GM23338 (cell line): ENCODE results near the gene RYR3. TPM values are rescaled to one million over a fixed set of nuclear protein-coding genes. Genes with fewer than 3 reads are reported as not detected.

Source experiments
- ATAC-seq: fragments of 200-7000 bp; cut with Tn5 transposase; 3 replicates; pipeline ENCODE4 v1.9.1; 2020
- DNase-seq: peaks from one replicate; pipeline ENCODE4 v3.0.0-alpha.2; 2015; ENCODE audit warnings: low spot score
- H2AFZ ChIP-seq: fragments of 200-600 bp; sonication (generic); 2 replicates; pipeline ENCODE4 v1.8.0; 2016; ENCODE audit warnings: antibody characterized with exemption, mild to moderate bottlenecking, moderate library complexity
- H3F3A ChIP-seq: fragments of 200-600 bp; sonication (generic); replicated peaks from 2 replicates; pipeline ENCODE4 v1.8.0; 2017; ENCODE audit warnings: antibody characterized with exemption, mixed run types, low read depth
- H3K27ac ChIP-seq: fragments of 200-600 bp; sonication (generic); 2 replicates; pipeline ENCODE4 v1.6.1; 2016; ENCODE audit warnings: low read depth
- H3K27me3 ChIP-seq: fragments of 200-600 bp; sonication (generic); 2 replicates; pipeline ENCODE4 v1.8.0; 2016; ENCODE audit warnings: mild to moderate bottlenecking, mixed run types, moderate library complexity; ENCODE audit not compliant: insufficient read depth
- H3K36me3 ChIP-seq: fragments of 200-600 bp; sonication (generic); 2 replicates; pipeline ENCODE4 v1.8.0; 2016; ENCODE audit warnings: mild to moderate bottlenecking; ENCODE audit not compliant: insufficient read depth
- H3K4me1 ChIP-seq: fragments of 200-600 bp; sonication (generic); 2 replicates; pipeline ENCODE4 v1.8.0; 2016; ENCODE audit warnings: mild to moderate bottlenecking, moderate library complexity; ENCODE audit not compliant: insufficient read depth
- H3K4me2 ChIP-seq: fragments of 200-600 bp; sonication (generic); 2 replicates; pipeline ENCODE4 v1.7.1; 2017; ENCODE audit warnings: mixed run types
- H3K4me3 ChIP-seq: fragments of 200-600 bp; sonication (generic); 2 replicates; pipeline ENCODE4 v1.6.1; 2016; ENCODE audit warnings: mixed run types
- H3K79me2 ChIP-seq: fragments of 200-600 bp; sonication (generic); replicated peaks from 2 replicates; pipeline ENCODE4 v1.8.0; 2017; ENCODE audit warnings: mild to moderate bottlenecking; ENCODE audit not compliant: insufficient read depth
- H3K9me2 ChIP-seq: fragments of 200-600 bp; sonication (generic); 2 replicates; pipeline ENCODE4 v1.8.0; 2017; ENCODE audit not compliant: insufficient read depth
- H4K20me1 ChIP-seq: fragments of 200-600 bp; sonication (generic); replicated peaks from 2 replicates; pipeline ENCODE4 v1.8.0; 2017; ENCODE audit warnings: mild to moderate bottlenecking; ENCODE audit not compliant: insufficient read depth
- H3K27ac Mint-ChIP-seq: 2 replicates; pipeline ENCODE4 v1.8.0; 2020; ENCODE audit warnings: inconsistent platforms, mild to moderate bottlenecking, moderate library complexity, mixed read lengths
- H3K27me3 Mint-ChIP-seq: 3 replicates; pipeline ENCODE4 v1.8.0; 2022; ENCODE audit warnings: low read depth, mild to moderate bottlenecking, moderate library complexity, mixed read lengths, inconsistent platforms; ENCODE audit not compliant: insufficient read depth, poor library complexity
- H3K36me3 Mint-ChIP-seq: 3 replicates; pipeline ENCODE4 v1.8.0; 2021; ENCODE audit warnings: low read depth, mild to moderate bottlenecking, inconsistent platforms, moderate library complexity, mixed read lengths
- H3K4me1 Mint-ChIP-seq: 3 replicates; pipeline ENCODE4 v1.8.0; 2020; ENCODE audit warnings: mild to moderate bottlenecking, inconsistent platforms, mixed read lengths
- H3K4me3 Mint-ChIP-seq: 3 replicates; pipeline ENCODE4 v1.8.0; 2021; ENCODE audit warnings: moderate library complexity, mild to moderate bottlenecking, inconsistent platforms, mixed read lengths
- H3K9me3 Mint-ChIP-seq: 3 replicates; pipeline ENCODE4 v1.8.0; 2020; ENCODE audit warnings: moderate library complexity, mild to moderate bottlenecking, inconsistent platforms, mixed read lengths
- CREB1 ChIP-seq: fragments of 250-450 bp; sonication (Bioruptor Pico); IDR thresholded peaks from 2 replicates; pipeline ENCODE4 v1.5.0; 2020; ENCODE audit warnings: low read depth, mild to moderate bottlenecking, moderate library complexity
- EZH2 ChIP-seq: fragments of 200-600 bp; sonication (generic); IDR thresholded peaks from one replicate; pipeline ENCODE4 v1.8.0; 2017; ENCODE audit warnings: antibody characterized with exemption, mild to moderate bottlenecking, low read depth; ENCODE audit not compliant: unreplicated experiment
- EZH2phosphoT487 ChIP-seq: fragments of 200-600 bp; sonication (generic); IDR thresholded peaks from one replicate; pipeline ENCODE4 v1.8.1; 2018; ENCODE audit warnings: antibody characterized with exemption; ENCODE audit not compliant: unreplicated experiment
- JUNB ChIP-seq: IDR thresholded peaks from one replicate; pipeline ENCODE4 v1.6.1; 2016; ENCODE audit warnings: antibody characterized with exemption; ENCODE audit not compliant: unreplicated experiment
- NANOG ChIP-seq: IDR thresholded peaks from 2 replicates; pipeline ENCODE4 v1.6.1; 2016; ENCODE audit warnings: antibody characterized with exemption, borderline replicate concordance
- POLR2AphosphoS5 ChIP-seq: IDR thresholded peaks from 2 replicates; pipeline ENCODE4 v1.6.1; 2016; ENCODE audit warnings: antibody characterized with exemption, low read depth
- REST ChIP-seq: IDR thresholded peaks from one replicate; pipeline ENCODE4 v1.6.1; 2018; ENCODE audit warnings: antibody characterized with exemption; ENCODE audit not compliant: unreplicated experiment
- ZNF114 ChIP-seq: fragments of 250-450 bp; sonication (Bioruptor Pico); IDR thresholded peaks from 2 replicates; pipeline ENCODE4 v1.5.0; 2020; ENCODE audit warnings: mild to moderate bottlenecking, moderate library complexity
- ZNF462 ChIP-seq: fragments of 250-450 bp; sonication (Bioruptor Pico); IDR thresholded peaks from 2 replicates; pipeline ENCODE4 v1.5.0; 2020; ENCODE audit warnings: mild to moderate bottlenecking, moderate library complexity
- polyA plus RNA-seq: library from polyadenylated mRNA; unstranded; fragments of >200 nt; fragmentation: Nextera tagmentation; extraction: Ambion mirVana; gene quantifications from 2 replicates; pipeline ENCODE4 v1.2.1, GENCODE V29; 2016
- total RNA-seq: library from RNA; depleted of rRNA; stranded (reverse); fragments of >200 nt; shearing (Covaris generic); gene quantifications from 2 replicates; pipeline ENCODE4 v1.2.3, GENCODE V29; 2014

RYR3 gene
- total and polyA plus RNA-seq, 2 experiments from 2014 or later, result 1.1 to 1.2 TPM

DNA sequence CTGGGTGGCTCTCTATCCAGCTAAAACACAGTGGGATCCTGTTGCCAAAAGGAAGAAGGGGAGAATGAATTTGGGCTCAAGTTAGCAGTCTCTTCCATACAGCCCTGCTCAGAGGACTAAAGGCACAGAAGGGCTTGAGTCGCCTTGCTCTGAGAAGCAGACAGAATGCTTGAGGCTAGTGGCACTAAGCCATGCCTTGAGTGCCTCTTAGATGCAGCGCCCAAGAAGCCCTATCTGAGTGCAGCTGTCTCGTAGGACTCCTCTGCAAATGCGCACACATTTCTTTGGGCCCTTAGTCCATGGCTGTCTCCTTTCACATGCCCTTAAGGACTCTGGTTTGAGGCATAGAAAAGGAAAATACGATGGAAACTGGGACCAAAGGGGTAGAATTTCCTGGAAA is 446.2 kb downstream of the RYR3 start (continued):
- TF ChIP-seq ZNF462, result no peak
- TF ChIP-seq REST, result no peak
- TF ChIP-seq ZNF114, result no peak
- no peak for TF ChIP-seq EZH2

DNA sequence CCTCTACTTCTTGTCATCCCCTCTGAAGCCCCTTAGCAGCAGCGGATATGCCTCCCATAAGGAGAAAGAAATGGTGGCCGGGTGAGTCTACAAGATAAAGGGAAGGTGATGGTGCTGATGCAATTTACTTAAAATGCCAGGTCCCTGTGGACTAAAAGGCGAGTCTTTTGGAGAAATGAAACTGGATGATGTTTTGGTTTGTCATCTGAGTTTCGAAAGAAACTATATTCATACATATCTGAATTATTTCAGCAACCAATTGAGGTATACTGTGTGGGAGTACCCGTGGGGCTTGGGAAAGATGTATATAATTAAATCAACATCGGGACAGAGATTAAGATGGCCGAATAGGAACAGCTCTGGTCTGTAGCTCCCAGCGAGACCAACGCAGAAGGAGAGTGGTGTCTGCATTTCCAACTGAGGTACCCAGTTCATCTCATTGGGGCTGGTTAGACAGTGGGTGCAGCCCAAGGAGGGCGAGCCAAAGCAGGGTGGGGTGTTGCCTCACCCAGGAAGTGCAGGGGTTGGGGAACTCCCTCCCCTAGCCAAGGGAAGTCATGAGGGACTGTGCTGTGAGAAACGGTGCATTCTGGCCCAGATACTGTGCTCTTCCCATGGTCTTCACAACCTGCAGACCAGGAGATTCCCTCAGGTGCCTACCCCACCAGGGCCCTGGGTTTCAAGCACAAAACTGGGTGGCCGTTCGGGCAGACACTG is 446.9 kb downstream of the RYR3 start:
- Mint-ChIP-seq H3K36me3 (0 out of 3 replicates have a peak, but pooled peaks cover 5% of the 10 kb centered on the region), H3K27ac (no peak overlapping the region; the same call in 1 of the 2 replicates), H3K27me3 (peaks cover 3% of the 10 kb centered on the region), H3K9me3 (peaks cover 6% of the 10 kb centered on the region; the same call in 2 of the 3 replicates), H3K4me3 (no peak overlapping the region), H3K4me1 (no peaks in the 10 kb centered on the region)
- Histone ChIP-seq H3F3A (no peaks in the 10 kb centered on the region), H3K4me1 (no peaks in the 10 kb centered on the region), H3K4me2 (no peak overlapping the region), H3K27me3 (no peaks in the 10 kb centered on the region), H3K79me2 (no peaks in the 10 kb centered on the region), H4K20me1 (no peaks in the 10 kb centered on the region), H2AFZ (no peak overlapping the region), H3K27ac (no peak overlapping the region), H3K4me3 (no peak overlapping the region), H3K9me2 (no peaks in the 10 kb centered on the region; the same call in 1 of the 2 replicates), H3K36me3 (no peaks in the 10 kb centered on the region)
- ATAC-seq, result no peak
- DNase-seq, result no peak
- no peak for TF ChIP-seq NANOG
- TF ChIP-seq EZH2phosphoT487, result no peak
- TF ChIP-seq ZNF114, result no peak
- TF ChIP-seq POLR2AphosphoS5, result no peak
- TF ChIP-seq CREB1 (CRISPR knock-in tag), result no peak
- no peak for TF ChIP-seq EZH2
- no peak for TF ChIP-seq REST
- no peak for TF ChIP-seq JUNB
